ENCODE results near the gene FTSJ1. TPM values are rescaled to one million over a fixed set of nuclear protein-coding genes. Genes with fewer than 3 reads are reported as not detected.

Gene FTSJ1
- total RNA-seq, 2 experiments from 2014 or later, result 62.8 to 73.9 TPM

GRCh38 chrX:48488034-48488433 lies 12.0 kb downstream of the FTSJ1 start:
- ChIA-PET CTCF (no interaction called here), POLR2A (no interaction called here)
- Mint-ChIP-seq H3K27ac (no peak overlapping the region), H3K27me3 (no peaks in the 10 kb centered on the region), H3K4me3 (no peak overlapping the region), H3K36me3 (peaks cover 3% of the 10 kb centered on the region), H3K9me3 (no peaks in the 10 kb centered on the region), H3K4me1 (ENCODE audit: low read depth) (no peaks in the 10 kb centered on the region)
- intact Hi-C loops (cut with micrococcal nuclease), result no loop called here
- no peak for DNase-seq

DNA sequence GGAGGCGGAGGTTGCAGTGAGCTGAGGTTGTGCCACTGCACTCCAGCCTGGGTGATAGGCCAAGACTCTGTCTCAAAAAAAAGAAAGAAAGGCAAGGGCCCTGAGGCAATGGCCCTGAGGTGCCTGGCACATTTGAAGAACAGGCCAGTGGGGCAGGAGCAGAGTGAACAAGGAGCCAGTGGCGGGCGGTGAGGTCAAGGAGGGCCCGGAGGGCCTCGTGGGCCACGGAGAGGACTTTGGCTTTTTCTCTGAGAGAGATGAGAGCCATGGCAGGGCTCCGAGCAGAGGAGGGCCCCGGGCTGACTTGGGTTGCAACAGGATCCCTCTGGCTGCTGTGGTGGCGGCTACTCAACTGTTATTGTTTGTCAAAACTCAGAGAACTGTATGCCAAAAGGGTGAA lies 13.3 kb downstream of the FTSJ1 start:
- ChIA-PET CTCF (no interaction called here), POLR2A (no interaction called here)
- no peak overlapping the region for H3K27ac Mint-ChIP-seq
- no peaks in the 10 kb centered on the region for H3K36me3 Mint-ChIP-seq
- no peaks in the 10 kb centered on the region for H3K27me3 Mint-ChIP-seq
- H3K9me3 Mint-ChIP-seq, result no peaks in the 10 kb centered on the region
- intact Hi-C loops (cut with micrococcal nuclease), result no loop called here
- no peaks in the 10 kb centered on the region for H3K4me1 Mint-ChIP-seq (ENCODE audit: low read depth)
- DNase-seq, result no peak
- H3K4me3 Mint-ChIP-seq, result no peak overlapping the region

DNA sequence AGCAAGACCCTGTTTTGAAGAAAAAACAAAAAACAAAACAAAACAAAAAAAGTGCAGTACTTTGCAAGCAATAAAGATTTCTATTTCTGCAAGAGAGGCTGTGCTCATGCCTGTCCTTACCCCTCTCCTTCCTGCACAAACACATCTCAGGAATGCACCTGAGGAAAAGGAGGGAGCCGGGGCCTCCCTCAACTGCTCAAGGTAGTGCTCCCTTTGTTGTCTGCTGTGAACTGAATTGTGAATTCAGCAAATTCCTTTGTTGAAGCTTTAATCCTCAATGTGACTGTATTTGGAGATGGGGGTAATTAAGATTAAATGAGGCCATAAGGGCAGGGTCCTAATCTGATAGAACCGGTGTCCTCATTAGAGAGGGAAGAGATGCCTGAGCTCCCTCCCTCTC lies 13.9 kb downstream of the FTSJ1 start:
- POLR2A ChIA-PET, result no interaction called here
- H3K9me3 Mint-ChIP-seq, result no peaks in the 10 kb centered on the region

DNA sequence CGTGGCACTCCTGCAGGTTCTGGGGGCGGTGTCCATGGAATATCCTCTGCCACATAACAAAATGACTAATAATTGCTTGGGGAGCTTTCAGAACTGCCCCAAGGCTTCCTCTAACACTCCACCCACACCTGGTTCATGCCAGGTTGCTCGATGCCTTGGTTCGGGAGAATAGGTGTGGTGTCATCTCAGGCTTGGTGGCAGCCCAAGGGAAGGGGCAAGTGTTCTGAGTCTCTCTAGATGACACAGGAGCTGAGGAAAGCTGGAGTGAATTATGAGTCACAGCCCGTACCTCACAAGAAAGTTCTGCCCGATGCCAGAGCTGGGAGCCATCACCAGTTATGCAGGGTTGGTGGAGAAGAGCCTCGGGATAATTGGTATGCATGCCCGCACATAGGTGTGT lies 14.7 kb downstream of the FTSJ1 start:
- Mint-ChIP-seq H3K9me3 (no peaks in the 10 kb centered on the region), H3K4me3 (no peak overlapping the region), H3K4me1 (ENCODE audit: low read depth) (no peaks in the 10 kb centered on the region), H3K27ac (no peak overlapping the region), H3K27me3 (no peaks in the 10 kb centered on the region), H3K36me3 (no peaks in the 10 kb centered on the region)
- ChIA-PET CTCF (interaction anchor here (0.6 to 0.8 kb wide), 2 partner anchors 407 to 911 kb away, joined by 3 read pairs; no protein-coding TSS in a partner anchor), POLR2A (no interaction called here)
- intact Hi-C loops (cut with micrococcal nuclease), result loop anchor here (5.0 kb wide), 1 partner anchor 408 kb away; no protein-coding TSS in a partner anchor
- no peak for DNase-seq

More for the DNA sequence above, 13.9 kb downstream of the FTSJ1 start:
- Mint-ChIP-seq H3K4me1 (ENCODE audit: low read depth) (no peaks in the 10 kb centered on the region), H3K27ac (no peak overlapping the region), H3K36me3 (no peaks in the 10 kb centered on the region), H3K27me3 (no peaks in the 10 kb centered on the region), H3K4me3 (no peak overlapping the region)
- intact Hi-C loops (cut with micrococcal nuclease), result loop anchor here (5.0 kb wide), 1 partner anchor 408 kb away; no protein-coding TSS in a partner anchor
- DNase-seq, result no peak
- CTCF ChIA-PET, result interaction anchor here (0.8 kb wide), 1 partner anchor 406 kb away, joined by 3 read pairs; no protein-coding TSS in a partner anchor

DNA sequence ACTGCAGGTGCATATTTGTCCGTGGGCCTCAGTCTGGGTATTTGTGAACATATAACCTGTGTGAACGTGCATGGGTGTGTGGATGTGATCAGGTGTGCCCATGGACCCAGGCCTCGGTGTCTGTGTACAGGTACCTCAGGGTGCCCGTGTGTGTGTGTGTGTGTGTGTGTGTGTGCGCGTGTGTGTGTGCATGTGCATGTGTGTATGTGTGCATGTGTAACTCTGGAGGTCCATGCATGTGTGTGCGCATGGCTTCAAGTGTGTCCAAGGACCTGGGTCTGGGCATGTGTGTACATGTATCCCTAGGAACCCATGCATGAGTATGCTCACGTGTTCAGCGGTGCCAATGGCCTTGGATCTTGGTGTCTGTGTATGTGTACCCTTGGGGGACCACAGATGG lies 15.8 kb downstream of the FTSJ1 start:
- intact Hi-C loops (cut with micrococcal nuclease), result loop anchor here (5.0 kb wide), 1 partner anchor 410 kb away; no protein-coding TSS in a partner anchor
- ChIA-PET CTCF (no interaction called here), POLR2A (no interaction called here)
- no peak for DNase-seq
- Mint-ChIP-seq H3K4me3 (no peak overlapping the region), H3K27ac (no peak overlapping the region), H3K9me3 (no peaks in the 10 kb centered on the region), H3K4me1 (ENCODE audit: low read depth) (no peaks in the 10 kb centered on the region), H3K27me3 (no peaks in the 10 kb centered on the region), H3K36me3 (no peaks in the 10 kb centered on the region)

DNA sequence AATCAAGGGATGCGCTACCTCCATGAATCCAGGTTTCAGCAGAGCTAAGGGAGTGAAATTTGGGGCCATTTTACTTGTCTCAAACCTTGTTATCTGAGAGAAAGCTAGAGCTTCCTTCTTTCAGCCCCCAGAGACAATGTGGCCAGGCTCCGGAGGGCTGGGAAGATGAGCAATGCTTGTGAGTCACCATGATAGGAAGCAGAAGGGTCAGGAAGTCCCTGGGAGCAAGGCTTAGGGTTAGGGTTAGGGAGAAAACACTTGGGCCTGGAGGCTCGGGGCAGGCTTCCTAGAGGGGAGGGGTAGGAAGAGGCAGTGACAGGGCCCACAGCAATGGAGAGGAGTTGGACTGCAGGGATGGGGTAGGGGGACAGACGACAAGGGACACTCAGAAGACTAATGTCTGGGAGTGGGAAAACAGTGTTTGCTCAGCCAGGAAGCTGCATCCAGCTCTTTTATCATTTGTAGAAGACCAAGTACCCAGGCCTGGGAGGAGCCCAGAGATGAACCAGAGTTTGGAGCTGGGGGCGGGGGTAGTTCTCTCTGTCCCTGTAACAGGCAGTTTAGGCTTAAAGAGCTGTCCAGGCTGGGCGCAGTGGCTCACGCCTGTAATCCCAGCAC lies 16.4 kb downstream of the FTSJ1 start:
- H3K9me3 Mint-ChIP-seq, result no peaks in the 10 kb centered on the region
- DNase-seq, result no peak
- no peak overlapping the region for H3K27ac Mint-ChIP-seq
- no peaks in the 10 kb centered on the region for H3K36me3 Mint-ChIP-seq
- no peaks in the 10 kb centered on the region for H3K4me1 Mint-ChIP-seq (ENCODE audit: low read depth)
- intact Hi-C loops (cut with micrococcal nuclease), result loop anchor here (5.0 kb wide), 1 partner anchor 410 kb away; no protein-coding TSS in a partner anchor
- no peaks in the 10 kb centered on the region for H3K27me3 Mint-ChIP-seq
- ChIA-PET POLR2A (no interaction called here), CTCF (interaction anchor here (1.5 to 1.9 kb wide), 2 partner anchors 17 to 409 kb away, joined by 4 to 5 read pairs; no protein-coding TSS in a partner anchor)
- no peak overlapping the region for H3K4me3 Mint-ChIP-seq

- H3K4me1 Mint-ChIP-seq (ENCODE audit: low read depth), result peaks cover 1% of the 10 kb centered on the region
- no peak overlapping the region for H3K27ac Mint-ChIP-seq
- H3K27me3 Mint-ChIP-seq, result no peaks in the 10 kb centered on the region
- ChIA-PET CTCF (interaction anchor here (1.3 to 1.9 kb wide), 3 partner anchors 19 to 411 kb away, joined by 3 to 5 read pairs (median 4); no protein-coding TSS in a partner anchor), POLR2A (no interaction called here)
- DNase-seq, result peak; percentile 45
- intact Hi-C loops (cut with micrococcal nuclease), result loop anchor here (5.0 kb wide), 1 partner anchor 412 kb away; no protein-coding TSS in a partner anchor
- no peak overlapping the region for H3K4me3 Mint-ChIP-seq
- no peaks in the 10 kb centered on the region for H3K36me3 Mint-ChIP-seq
- H3K9me3 Mint-ChIP-seq, result no peaks in the 10 kb centered on the region
Observed at GRCh38 chrX:48493890-48494364, 17.9 kb downstream of the FTSJ1 start.

DNA sequence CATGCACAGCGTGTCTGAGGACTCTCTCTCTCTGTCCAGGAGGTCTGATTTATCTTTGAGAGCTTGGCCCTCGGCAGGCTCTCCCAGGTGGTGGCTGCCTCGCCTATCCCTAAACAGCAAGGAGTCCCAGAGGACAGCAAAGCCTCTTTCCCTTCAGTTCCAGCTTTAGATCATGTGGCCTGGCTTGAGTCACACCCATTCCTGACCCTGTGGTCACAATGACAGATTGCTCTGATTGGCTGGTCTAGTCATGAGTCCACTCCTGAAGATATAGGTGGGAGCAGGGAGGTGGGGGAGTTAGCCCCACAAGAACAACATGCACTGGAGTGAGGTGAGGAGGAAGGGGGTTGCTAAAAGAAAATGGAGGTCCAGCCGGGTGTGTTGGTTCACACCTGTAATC lies 20.7 kb downstream of the FTSJ1 start:
- Mint-ChIP-seq H3K4me1 (ENCODE audit: low read depth) (peaks cover 1% of the 10 kb centered on the region), H3K9me3 (no peaks in the 10 kb centered on the region), H3K27me3 (no peaks in the 10 kb centered on the region), H3K4me3 (no peak overlapping the region), H3K27ac (no peak overlapping the region), H3K36me3 (no peaks in the 10 kb centered on the region)
- POLR2A ChIA-PET, result no interaction called here
- CTCF ChIA-PET, result no interaction called here
- intact Hi-C loops (cut with micrococcal nuclease), result no loop called here
- no peak for DNase-seq

DNA sequence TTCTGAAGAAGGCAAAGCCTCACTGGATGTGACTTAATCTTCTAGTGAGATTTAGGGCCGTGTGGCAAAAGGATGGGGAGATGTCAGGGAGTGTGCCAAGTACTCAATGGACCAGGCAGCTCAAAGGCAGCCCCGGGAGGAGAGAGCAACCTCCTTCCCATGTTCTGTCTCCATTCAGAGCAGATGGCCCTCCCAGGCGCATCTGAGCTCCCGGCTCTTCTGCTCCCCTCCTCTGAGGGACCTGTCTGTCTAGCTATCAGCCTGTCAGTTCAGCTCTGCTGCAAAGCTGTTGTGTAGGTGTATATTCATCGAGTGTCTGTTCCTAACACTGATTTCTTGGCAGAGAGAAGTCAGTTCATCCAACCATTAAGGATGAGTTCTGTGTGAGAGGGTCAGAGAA lies 21.9 kb downstream of the FTSJ1 start:
- peaks cover 1% of the 10 kb centered on the region for H3K4me1 Mint-ChIP-seq (ENCODE audit: low read depth)
- no peaks in the 10 kb centered on the region for H3K27me3 Mint-ChIP-seq
- H3K27ac Mint-ChIP-seq, result no peak overlapping the region
- no peaks in the 10 kb centered on the region for H3K9me3 Mint-ChIP-seq
- no peaks in the 10 kb centered on the region for H3K36me3 Mint-ChIP-seq
- ChIA-PET POLR2A (no interaction called here), CTCF (no interaction called here)
- intact Hi-C loops (cut with micrococcal nuclease), result no loop called here
- no peak overlapping the region for H3K4me3 Mint-ChIP-seq
- no peak for DNase-seq

DNA sequence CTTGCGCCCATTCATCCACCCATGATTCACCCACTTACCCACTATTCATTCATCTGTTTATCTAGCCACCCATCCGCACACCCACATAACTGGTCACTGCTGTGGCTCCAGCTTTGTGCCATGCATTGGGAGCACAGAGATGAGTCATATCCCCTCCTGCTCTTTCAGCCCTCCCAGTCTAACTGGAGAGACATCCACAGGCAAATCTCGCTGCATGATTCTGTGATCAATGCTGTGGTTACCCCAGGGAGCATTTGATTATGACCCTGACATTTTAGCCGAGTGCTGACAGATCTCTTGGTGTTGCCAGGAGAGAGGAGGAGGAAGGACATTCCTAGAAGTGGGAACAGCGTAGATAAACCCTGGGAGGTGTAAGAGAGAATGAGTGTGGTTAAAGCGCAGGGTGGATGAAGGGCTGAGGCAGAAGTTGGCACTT lies 22.4 kb downstream of the FTSJ1 start:
- no peaks in the 10 kb centered on the region for H3K27me3 Mint-ChIP-seq

GRCh38 chrX:48504261-48504660 lies 28.3 kb downstream of the FTSJ1 start:
- no peaks in the 10 kb centered on the region for H3K36me3 Mint-ChIP-seq
- POLR2A ChIA-PET, result no interaction called here
- DNase-seq, result no peak
- no peaks in the 10 kb centered on the region for H3K4me1 Mint-ChIP-seq (ENCODE audit: low read depth)
- intact Hi-C loops (cut with micrococcal nuclease), result no loop called here
- H3K27me3 Mint-ChIP-seq, result no peaks in the 10 kb centered on the region
- CTCF ChIA-PET, result no interaction called here
- no peaks in the 10 kb centered on the region for H3K9me3 Mint-ChIP-seq
- H3K4me3 Mint-ChIP-seq, result no peak overlapping the region
- H3K27ac Mint-ChIP-seq, result no peak overlapping the region

More for the DNA sequence above, 22.4 kb downstream of the FTSJ1 start:
- Mint-ChIP-seq H3K4me3 (no peak overlapping the region), H3K9me3 (no peaks in the 10 kb centered on the region), H3K27ac (no peak overlapping the region), H3K36me3 (no peaks in the 10 kb centered on the region), H3K4me1 (ENCODE audit: low read depth) (peaks cover 1% of the 10 kb centered on the region)
- ChIA-PET POLR2A (no interaction called here), CTCF (no interaction called here)
- intact Hi-C loops (cut with micrococcal nuclease), result no loop called here
- DNase-seq, result no peak

GRCh38 chrX:48505481-48505880 lies 29.5 kb downstream of the FTSJ1 start:
- Mint-ChIP-seq H3K27me3 (no peaks in the 10 kb centered on the region), H3K27ac (no peak overlapping the region), H3K4me3 (no peak overlapping the region), H3K9me3 (no peaks in the 10 kb centered on the region), H3K4me1 (ENCODE audit: low read depth) (peaks cover 9% of the 10 kb centered on the region), H3K36me3 (no peaks in the 10 kb centered on the region)
- ChIA-PET POLR2A (no interaction called here), CTCF (interaction anchor here (0.6 kb wide), 1 partner anchor 100 kb away, joined by 4 read pairs; no protein-coding TSS in a partner anchor)
- intact Hi-C loops (cut with micrococcal nuclease), result no loop called here
- no peak for DNase-seq

DNA sequence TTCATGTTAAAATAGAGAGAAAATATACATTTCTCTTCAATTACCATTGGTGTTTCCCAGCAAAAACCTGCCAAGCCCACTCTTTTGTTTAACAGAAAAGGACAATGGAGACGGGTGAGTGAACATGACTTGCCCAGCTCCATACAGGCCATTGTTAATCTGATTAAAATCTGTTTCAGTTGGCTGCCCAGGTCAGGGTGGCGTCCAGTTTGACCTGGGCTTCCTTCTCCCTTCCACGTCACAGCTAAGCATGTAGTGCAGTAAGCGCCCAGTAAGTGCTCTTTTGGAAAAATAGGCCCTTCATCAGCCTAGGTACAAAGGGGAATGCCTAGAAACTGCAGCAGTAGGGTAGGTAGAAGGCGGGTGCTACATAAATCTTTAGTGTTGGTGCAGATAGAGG lies 31.2 kb downstream of the FTSJ1 start:
- no peak for DNase-seq
- Mint-ChIP-seq H3K27ac (no peak overlapping the region), H3K4me3 (peak overlapping the region; percentile 26), H3K27me3 (no peaks in the 10 kb centered on the region), H3K9me3 (no peaks in the 10 kb centered on the region), H3K4me1 (ENCODE audit: low read depth) (peaks cover 14% of the 10 kb centered on the region), H3K36me3 (no peaks in the 10 kb centered on the region)
- intact Hi-C loops (cut with micrococcal nuclease), result no loop called here
- ChIA-PET CTCF (no interaction called here), POLR2A (interaction anchor here (0.6 kb wide), 1 partner anchor 723 kb away, joined by 3 read pairs; no protein-coding TSS in a partner anchor)
